Smooth muscle cell (in vitro differentiated cells): Measurements from ENCODE around the gene CD40. TPM values are rescaled to one million over a fixed set of nuclear protein-coding genes. Genes with fewer than 3 reads are reported as not detected.

Experiments
- DNase-seq: peaks from one replicate; lab custom pipeline; 2025; ENCODE audit not compliant: unreplicated experiment; lab: John Stamatoyannopoulos, UW
- H2AFZ ChIP-seq: fragments of 200-600 bp; sonication (generic); 2 replicates; pipeline ENCODE4 v1.6.0; 2016; ENCODE audit warnings: antibody characterized with exemption, low read depth, mild to moderate bottlenecking
- H3F3A ChIP-seq: fragments of 200-600 bp; sonication (generic); 2 replicates; pipeline ENCODE4 v1.6.0; 2017; ENCODE audit warnings: antibody characterized with exemption, low read depth
- H3K27ac ChIP-seq: fragments of 200-600 bp; sonication (generic); 2 replicates; pipeline ENCODE4 v1.5.1; 2016; ENCODE audit warnings: low read depth, mild to moderate bottlenecking
- H3K27me3 ChIP-seq: fragments of 200-600 bp; sonication (generic); 2 replicates; pipeline ENCODE4 v1.6.1; 2016; ENCODE audit warnings: low read depth, mild to moderate bottlenecking
- H3K36me3 ChIP-seq: fragments of 200-600 bp; sonication (generic); 2 replicates; pipeline ENCODE4 v1.5.1; 2016; ENCODE audit warnings: low read depth
- H3K4me1 ChIP-seq: fragments of 200-600 bp; sonication (generic); 2 replicates; pipeline ENCODE4 v1.5.1; 2016; ENCODE audit warnings: low read depth
- H3K4me2 ChIP-seq: fragments of 200-600 bp; sonication (generic); 2 replicates; pipeline ENCODE4 v1.6.0; 2016; ENCODE audit warnings: mild to moderate bottlenecking
- H3K4me3 ChIP-seq: fragments of 200-600 bp; sonication (generic); 2 replicates; pipeline ENCODE4 v1.5.1; 2016; ENCODE audit warnings: mild to moderate bottlenecking
- H3K79me2 ChIP-seq: fragments of 200-600 bp; sonication (generic); 2 replicates; pipeline ENCODE4 v1.6.0; 2016; ENCODE audit warnings: low read depth, mild to moderate bottlenecking
- H3K9ac ChIP-seq: fragments of 200-600 bp; sonication (generic); 2 replicates; pipeline ENCODE4 v1.6.0; 2016; ENCODE audit warnings: low read depth
- H3K9me3 ChIP-seq: fragments of 200-600 bp; sonication (generic); replicated peaks from 2 replicates; pipeline ENCODE4 v1.5.1; 2016; ENCODE audit warnings: low read depth
- H4K20me1 ChIP-seq: fragments of 200-600 bp; sonication (generic); 2 replicates; pipeline ENCODE4 v1.6.0; 2016; ENCODE audit warnings: low read depth
- WGBS: methylation state at CpG from one replicate; pipeline ENCODE4 v1.1.7; 2016; ENCODE audit warnings: low lambda C conversion rate; 5-methylcytosine and 5-hydroxymethylcytosine counted together
- polyA plus RNA-seq: library from polyadenylated mRNA; unstranded; fragments of >200 nt; fragmentation: Nextera tagmentation; extraction: Ambion mirVana; gene quantifications from 2 replicates; pipeline ENCODE4 v1.2.1, GENCODE V29; 2016
- total RNA-seq: library from RNA; depleted of rRNA; stranded (reverse); fragments of >200 nt; gene quantifications from 2 replicates; pipeline ENCODE4 v1.2.3, GENCODE V29; 2014
- TF ChIP-seq, protein P1 (sequence below): fragments of 200-600 bp; sonication (generic); IDR thresholded peaks from 2 replicates; pipeline ENCODE4 v1.5.1; 2017; ENCODE audit warnings: borderline replicate concordance, mild to moderate bottlenecking, antibody characterized with exemption; ENCODE audit not compliant: insufficient read depth, poor library complexity, severe bottlenecking

CD40 gene
- total and polyA plus RNA-seq, 2 experiments from 2014 or later, result 13.8 to 27.4 TPM

DNA sequence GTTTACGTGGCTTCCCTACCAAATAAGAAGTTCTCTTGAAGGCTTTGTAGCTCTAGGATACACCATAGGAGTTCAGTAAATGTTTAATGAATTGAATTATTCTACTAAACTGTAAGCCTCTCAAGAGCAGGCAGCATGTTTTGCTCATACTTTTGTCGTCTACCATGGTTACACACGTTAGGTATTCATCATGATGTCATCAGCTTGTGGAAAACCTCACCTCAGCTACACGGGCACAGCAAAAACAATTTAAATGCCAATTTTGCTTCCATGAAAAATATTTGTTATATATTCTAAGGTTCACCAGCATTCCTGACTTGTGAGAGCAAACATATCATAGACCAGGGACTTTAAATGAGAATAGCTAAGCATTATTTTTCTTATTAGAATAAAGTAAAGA, 45.1 kb upstream of the CD40 start:
- H3K27ac ChIP-seq, result no peak overlapping the region
- peaks cover 4% of the 10 kb centered on the region for H3K36me3 ChIP-seq
- TF ChIP-seq, protein P1, sequence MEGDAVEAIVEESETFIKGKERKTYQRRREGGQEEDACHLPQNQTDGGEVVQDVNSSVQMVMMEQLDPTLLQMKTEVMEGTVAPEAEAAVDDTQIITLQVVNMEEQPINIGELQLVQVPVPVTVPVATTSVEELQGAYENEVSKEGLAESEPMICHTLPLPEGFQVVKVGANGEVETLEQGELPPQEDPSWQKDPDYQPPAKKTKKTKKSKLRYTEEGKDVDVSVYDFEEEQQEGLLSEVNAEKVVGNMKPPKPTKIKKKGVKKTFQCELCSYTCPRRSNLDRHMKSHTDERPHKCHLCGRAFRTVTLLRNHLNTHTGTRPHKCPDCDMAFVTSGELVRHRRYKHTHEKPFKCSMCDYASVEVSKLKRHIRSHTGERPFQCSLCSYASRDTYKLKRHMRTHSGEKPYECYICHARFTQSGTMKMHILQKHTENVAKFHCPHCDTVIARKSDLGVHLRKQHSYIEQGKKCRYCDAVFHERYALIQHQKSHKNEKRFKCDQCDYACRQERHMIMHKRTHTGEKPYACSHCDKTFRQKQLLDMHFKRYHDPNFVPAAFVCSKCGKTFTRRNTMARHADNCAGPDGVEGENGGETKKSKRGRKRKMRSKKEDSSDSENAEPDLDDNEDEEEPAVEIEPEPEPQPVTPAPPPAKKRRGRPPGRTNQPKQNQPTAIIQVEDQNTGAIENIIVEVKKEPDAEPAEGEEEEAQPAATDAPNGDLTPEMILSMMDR, result no peak
- no peaks in the 10 kb centered on the region for H3F3A ChIP-seq
- H3K4me2 ChIP-seq, result no peak overlapping the region
- H4K20me1 ChIP-seq, result peaks cover 99% of the 10 kb centered on the region
- H3K4me1 ChIP-seq, result peaks cover 17% of the 10 kb centered on the region
- H3K9me3 ChIP-seq, result no peaks in the 10 kb centered on the region
- H3K9ac ChIP-seq, result no peak overlapping the region
- 92% methylated on average over 4 of the region's 4 CpGs for WGBS
- no peak for DNase-seq
- no peak overlapping the region for H2AFZ ChIP-seq
- H3K4me3 ChIP-seq, result no peak overlapping the region
- no peaks in the 10 kb centered on the region for H3K27me3 ChIP-seq
- peaks cover 12% of the 10 kb centered on the region for H3K79me2 ChIP-seq

DNA sequence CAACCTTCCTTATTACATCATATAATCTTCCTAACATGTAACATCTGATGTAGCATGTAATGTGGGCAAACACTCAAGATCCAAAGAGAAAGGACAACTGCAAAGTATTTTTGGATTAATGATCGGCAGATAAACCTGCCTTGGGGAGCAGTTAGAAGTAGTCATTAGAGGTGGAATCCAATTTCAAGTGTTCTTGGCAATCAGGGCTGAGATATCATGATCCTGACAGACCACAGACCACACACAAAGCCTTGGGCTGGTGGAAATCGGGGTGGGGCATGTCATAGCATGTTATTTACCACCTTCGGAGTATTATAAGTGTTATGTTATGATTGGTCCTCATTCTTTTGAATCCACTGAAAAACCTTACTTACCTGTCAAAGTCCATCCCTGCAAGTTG, 44.7 kb upstream of the CD40 start:
- peaks cover 99% of the 10 kb centered on the region for H4K20me1 ChIP-seq
- no peak overlapping the region for H3K4me2 ChIP-seq
- TF ChIP-seq, protein P1, result no peak
- no peak overlapping the region for H3K27ac ChIP-seq
- no peak overlapping the region for H3K4me3 ChIP-seq
- peaks cover 17% of the 10 kb centered on the region for H3K4me1 ChIP-seq
- H3F3A ChIP-seq, result no peaks in the 10 kb centered on the region
- no peak overlapping the region for H3K9ac ChIP-seq
- 93% methylated on average over 3 of the region's 3 CpGs for WGBS
- H3K36me3 ChIP-seq, result no peaks in the 10 kb centered on the region
- H2AFZ ChIP-seq, result no peak overlapping the region
- no peaks in the 10 kb centered on the region for H3K27me3 ChIP-seq
- DNase-seq, result no peak
- no peaks in the 10 kb centered on the region for H3K9me3 ChIP-seq
- H3K79me2 ChIP-seq, result peaks cover 16% of the 10 kb centered on the region

DNA sequence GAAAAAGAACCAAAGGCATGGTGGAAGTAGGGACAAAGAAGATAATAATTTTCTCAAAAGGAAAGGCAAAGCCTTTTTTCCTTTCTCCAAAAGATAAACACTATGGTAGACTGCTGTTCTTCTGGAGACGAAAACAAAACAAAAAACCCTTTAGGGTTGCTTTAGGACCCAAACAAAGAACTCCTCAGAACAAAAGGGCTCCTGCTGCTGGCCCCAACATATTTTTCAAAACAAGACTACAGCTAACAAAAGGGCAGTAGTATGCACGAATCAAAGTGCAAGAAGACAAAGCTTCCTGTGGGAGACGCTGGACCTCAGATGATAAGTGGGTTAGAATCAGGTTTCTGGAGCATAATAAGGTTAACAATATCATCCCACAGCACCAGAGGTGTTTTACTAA, 44.1 kb upstream of the CD40 start:
- Histone ChIP-seq H4K20me1 (peaks cover 100% of the 10 kb centered on the region), H3K79me2 (peaks cover 21% of the 10 kb centered on the region), H2AFZ (no peak overlapping the region), H3K36me3 (no peaks in the 10 kb centered on the region), H3F3A (no peaks in the 10 kb centered on the region), H3K4me1 (peaks cover 17% of the 10 kb centered on the region), H3K4me3 (no peak overlapping the region), H3K4me2 (no peak overlapping the region), H3K27ac (no peak overlapping the region), H3K27me3 (no peaks in the 10 kb centered on the region), H3K9me3 (no peaks in the 10 kb centered on the region), H3K9ac (no peak overlapping the region)
- DNase-seq, result no peak
- 74% methylated on average over 3 of the region's 3 CpGs for WGBS
- TF ChIP-seq, protein P1, result no peak

DNA sequence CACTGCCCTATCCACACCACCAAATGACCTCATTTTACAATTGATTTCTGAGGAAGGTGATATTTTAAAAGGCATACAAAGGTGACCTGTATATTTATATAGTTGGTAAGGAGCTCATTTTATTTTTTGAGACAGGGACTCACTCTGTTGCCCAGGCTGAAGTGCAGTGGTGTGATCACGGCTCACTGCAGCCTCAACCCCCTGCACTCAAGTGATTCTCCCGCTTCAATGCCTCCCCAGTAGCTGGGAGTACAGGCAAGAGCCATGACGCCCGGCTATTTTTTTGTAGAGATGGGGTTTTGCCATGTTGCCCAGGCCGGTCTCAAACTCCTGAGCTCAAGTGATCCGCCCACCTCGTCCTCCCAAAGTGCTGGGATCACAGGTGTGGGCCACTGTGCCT, 41.3 kb upstream of the CD40 start:
- TF ChIP-seq, protein P1, result no peak
- Histone ChIP-seq H3K4me3 (no peak overlapping the region), H3F3A (no peaks in the 10 kb centered on the region), H4K20me1 (peaks cover 100% of the 10 kb centered on the region), H3K27ac (no peak overlapping the region), H3K9me3 (no peaks in the 10 kb centered on the region), H3K36me3 (no peaks in the 10 kb centered on the region), H3K9ac (no peak overlapping the region), H3K27me3 (no peaks in the 10 kb centered on the region), H2AFZ (no peak overlapping the region), H3K4me2 (no peak overlapping the region), H3K4me1 (peaks cover 17% of the 10 kb centered on the region), H3K79me2 (peaks cover 48% of the 10 kb centered on the region)
- DNase-seq, result no peak
- 86% methylated on average over 7 of the region's 7 CpGs for WGBS
